ENCODE data around the gene HNRNPUL1. TPM values are rescaled to one million over a fixed set of nuclear protein-coding genes. Genes with fewer than 3 reads are reported as not detected.
A peak's percentile ranks its signal among the peaks of the same experiment; 100 is the strongest.
"Not testable (repeated sequence)": the region's sequence is repeated elsewhere in the genome, so short reads cannot be mapped to it uniquely, and the experiment has no call there.

The HNRNPUL1 gene
- polyA plus RNA-seq, 3 donors from 2014 or later, result 23.3 to 103 (median 48.8) TPM

DNA sequence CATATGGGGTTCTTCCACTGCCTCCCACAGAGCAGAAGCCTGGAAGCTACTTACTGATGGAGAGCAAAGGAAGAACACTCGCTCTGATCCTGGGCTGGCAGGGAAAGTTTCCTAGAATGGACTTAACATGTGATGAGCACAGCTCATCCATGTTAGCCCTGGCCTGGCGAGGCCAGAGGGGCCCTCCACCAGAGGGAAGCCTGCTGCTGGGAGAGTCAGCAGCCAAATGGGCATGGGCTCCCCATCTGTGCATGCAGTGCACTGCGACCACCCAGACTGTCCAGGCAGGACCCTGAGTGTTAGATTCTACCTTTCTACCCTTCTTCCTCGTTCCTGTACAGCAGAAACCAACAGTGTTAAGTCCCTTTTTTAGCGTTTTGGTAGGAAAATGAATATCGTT, 8.9 kb downstream of the HNRNPUL1 start:
- peak overlapping the region in 4 of 6 donors; percentile 24 to 47 (median 42) for H3K27ac Mint-ChIP-seq
- H3K4me1 Mint-ChIP-seq, result peaks cover 2 to 4% of the 10 kb centered on the region in 2 donors
- no peak overlapping the region for H3K4me3 Mint-ChIP-seq
- H3K27me3 Mint-ChIP-seq (ENCODE audit: low read depth in 3 of 3), result peaks cover 3 to 5% (median 4%) of the 10 kb centered on the region in 3 donors
- no peaks in the 10 kb centered on the region for H3K9me3 Mint-ChIP-seq
- peaks cover 25 to 59% (median 25%) of the 10 kb centered on the region in 3 donors for H3K36me3 Mint-ChIP-seq
- DNase-seq, result no peak

DNA sequence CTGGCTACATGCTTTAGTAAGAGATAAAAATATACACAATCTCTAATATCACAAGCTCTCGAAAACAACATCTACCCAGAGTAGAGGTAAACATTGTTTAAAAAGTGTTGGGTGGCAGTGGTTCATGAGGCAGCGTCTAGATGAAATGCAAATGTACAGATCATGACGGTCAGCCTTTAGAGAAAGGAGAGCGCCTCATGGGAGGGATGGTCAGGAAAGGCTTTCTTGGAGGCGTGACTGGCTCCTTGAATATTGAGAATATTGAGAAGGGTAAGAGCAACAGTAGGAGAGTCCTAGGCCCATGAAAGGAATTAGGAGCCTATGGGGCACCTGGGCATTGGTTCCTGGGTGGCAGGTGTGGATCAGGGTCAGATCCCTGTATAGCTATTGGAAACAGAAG, 10.6 kb downstream of the HNRNPUL1 start:
- Mint-ChIP-seq H3K27me3 (ENCODE audit: low read depth in 3 of 3) (peaks cover 3 to 5% (median 4%) of the 10 kb centered on the region in 3 donors), H3K4me3 (no peak overlapping the region), H3K4me1 (peaks cover 0 to 2% of the 10 kb centered on the region in 2 donors), H3K9me3 (no peaks in the 10 kb centered on the region), H3K36me3 (peaks cover 29 to 71% (median 36%) of the 10 kb centered on the region in 3 donors), H3K27ac (peak overlapping the region in 2 of 6 donors; percentile 8 to 44)
- DNase-seq, result no peak

- H3K36me3 Mint-ChIP-seq, result peaks cover 31 to 79% (median 50%) of the 10 kb centered on the region in 3 donors
- peak overlapping the region in 4 of 6 donors; percentile 5 to 79 (median 67) for H3K27ac Mint-ChIP-seq
These were observed 12.1 kb downstream of the HNRNPUL1 start for GRCh38 chr19:41276231-41276630.

GRCh38 chr19:41278478-41278877, 14.3 kb downstream of the HNRNPUL1 start:
- Mint-ChIP-seq H3K27me3 (ENCODE audit: low read depth in 3 of 3) (peaks cover 0 to 4% (median 3%) of the 10 kb centered on the region in 3 donors), H3K4me1 (peaks cover 0 to 2% of the 10 kb centered on the region in 2 donors), H3K36me3 (peaks cover 13 to 64% (median 47%) of the 10 kb centered on the region in 3 donors), H3K27ac (no peak overlapping the region), H3K9me3 (no peaks in the 10 kb centered on the region), H3K4me3 (no peak overlapping the region)
- no peak for DNase-seq

More at GRCh38 chr19:41276231-41276630, 12.1 kb downstream of the HNRNPUL1 start:
- peaks cover 0 to 2% of the 10 kb centered on the region in 2 donors for H3K4me1 Mint-ChIP-seq
- H3K4me3 Mint-ChIP-seq, result no peak overlapping the region
- no peaks in the 10 kb centered on the region for H3K9me3 Mint-ChIP-seq
- no peak for DNase-seq
- peaks cover 3 to 5% (median 4%) of the 10 kb centered on the region in 3 donors for H3K27me3 Mint-ChIP-seq (ENCODE audit: low read depth in 3 of 3)

DNA sequence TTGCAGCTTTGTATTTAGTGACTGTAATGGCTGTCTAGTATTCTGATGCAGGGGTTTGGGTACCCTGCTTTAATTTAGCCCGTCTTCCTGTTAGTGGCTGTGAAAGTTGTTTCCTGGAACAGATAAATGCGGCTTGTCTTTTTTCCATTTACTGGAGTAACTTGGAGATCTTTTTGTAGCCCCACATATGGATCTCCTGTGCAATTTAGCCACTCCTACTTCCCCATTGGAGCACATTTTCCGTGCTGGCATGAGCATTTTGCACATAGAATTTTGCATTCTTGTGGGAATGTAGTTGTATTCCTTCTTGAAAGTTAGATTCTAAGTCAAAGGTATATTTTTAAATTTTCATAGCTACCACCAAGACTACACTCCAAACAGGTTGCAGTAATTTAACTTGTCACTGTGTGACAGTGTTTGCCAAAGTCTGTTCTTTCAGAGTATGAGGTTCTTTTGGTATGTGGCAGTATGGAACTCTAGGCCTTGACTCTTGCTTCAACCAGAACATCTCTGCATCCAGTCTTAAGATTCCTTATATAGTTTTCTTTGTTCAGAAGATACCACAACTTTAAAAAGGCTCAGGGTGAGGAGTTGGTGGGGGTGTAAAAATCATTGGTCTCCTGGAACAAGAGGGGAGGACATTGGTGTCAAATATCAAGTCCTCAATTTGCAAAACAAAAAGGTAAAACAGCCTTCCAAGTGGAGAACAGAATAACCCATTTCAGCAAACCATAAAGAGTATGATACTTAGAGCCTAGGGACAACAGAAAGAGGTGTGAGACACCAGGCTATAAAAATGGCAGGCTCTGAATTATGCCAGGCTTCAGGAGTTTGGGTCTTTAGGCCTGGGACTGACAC, 24.7 kb downstream of the HNRNPUL1 start:
- DNase-seq, result no peak
- Mint-ChIP-seq H3K9me3 (no peaks in the 10 kb centered on the region), H3K27ac (peak overlapping the region; percentile 49 to 81 (median 64)), H3K27me3 (ENCODE audit: low read depth in 3 of 3) (peaks cover 0 to 9% (median 1%) of the 10 kb centered on the region in 3 donors), H3K36me3 (peaks cover 27 to 39% (median 30%) of the 10 kb centered on the region in 3 donors), H3K4me1 (peaks cover 9 to 11% of the 10 kb centered on the region in 2 donors), H3K4me3 (no peak overlapping the region)

- Mint-ChIP-seq H3K27ac (peak overlapping the region in 5 of 6 donors; percentile 28 to 66 (median 65)), H3K4me1 (peaks cover 9 to 15% of the 10 kb centered on the region in 2 donors), H3K36me3 (peaks cover 32 to 42% (median 33%) of the 10 kb centered on the region in 3 donors)
- not testable (repeated sequence) for DNase-seq; H3K9me3 Mint-ChIP-seq; H3K27me3 Mint-ChIP-seq (ENCODE audit: low read depth in 3 of 3); H3K4me3 Mint-ChIP-seq
These were observed 25.6 kb downstream of the HNRNPUL1 start for GRCh38 chr19:41289814-41290213.

GRCh38 chr19:41294393-41294792, 30.2 kb downstream of the HNRNPUL1 start:
- Mint-ChIP-seq H3K36me3 (peaks cover 30 to 54% (median 33%) of the 10 kb centered on the region in 3 donors), H3K4me1 (peaks cover 42 to 50% of the 10 kb centered on the region in 2 donors), H3K4me3 (peak overlapping the region in 1 of 5 donors; percentile 2), H3K27me3 (ENCODE audit: low read depth in 3 of 3) (peaks cover 3 to 17% (median 10%) of the 10 kb centered on the region in 3 donors), H3K9me3 (no peaks in the 10 kb centered on the region), H3K27ac (peak overlapping the region in 4 of 6 donors; percentile 21 to 77 (median 46))
- DNase-seq, result no peak

DNA sequence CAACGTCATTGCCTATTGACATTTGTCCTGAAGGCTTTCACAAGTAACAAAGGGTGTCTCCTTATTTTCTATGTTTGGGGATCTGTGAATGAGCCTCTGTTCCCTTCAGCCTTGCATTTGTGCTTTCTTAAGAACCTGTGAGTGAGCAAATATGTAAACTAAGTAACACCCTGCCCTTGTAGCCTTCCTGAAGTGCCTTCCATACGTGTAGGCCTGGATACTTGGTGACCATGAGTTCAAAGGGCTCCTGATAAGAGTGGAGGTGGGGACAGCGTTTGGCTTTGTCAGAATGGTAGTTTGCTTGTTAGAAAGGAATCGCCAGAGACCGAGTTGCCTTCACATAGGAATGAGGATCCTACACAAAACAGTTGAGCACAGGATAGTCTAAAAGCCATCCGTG, 31.3 kb downstream of the HNRNPUL1 start:
- no peak for DNase-seq
- peaks cover 28 to 60% (median 33%) of the 10 kb centered on the region in 3 donors for H3K36me3 Mint-ChIP-seq
- H3K27me3 Mint-ChIP-seq (ENCODE audit: low read depth in 3 of 3), result peaks cover 3 to 19% (median 15%) of the 10 kb centered on the region in 3 donors
- peaks cover 52 to 61% of the 10 kb centered on the region in 2 donors for H3K4me1 Mint-ChIP-seq
- H3K27ac Mint-ChIP-seq, result peak overlapping the region; percentile 77 to 100 (median 99)
- no peak overlapping the region for H3K4me3 Mint-ChIP-seq
- no peaks in the 10 kb centered on the region for H3K9me3 Mint-ChIP-seq

DNA sequence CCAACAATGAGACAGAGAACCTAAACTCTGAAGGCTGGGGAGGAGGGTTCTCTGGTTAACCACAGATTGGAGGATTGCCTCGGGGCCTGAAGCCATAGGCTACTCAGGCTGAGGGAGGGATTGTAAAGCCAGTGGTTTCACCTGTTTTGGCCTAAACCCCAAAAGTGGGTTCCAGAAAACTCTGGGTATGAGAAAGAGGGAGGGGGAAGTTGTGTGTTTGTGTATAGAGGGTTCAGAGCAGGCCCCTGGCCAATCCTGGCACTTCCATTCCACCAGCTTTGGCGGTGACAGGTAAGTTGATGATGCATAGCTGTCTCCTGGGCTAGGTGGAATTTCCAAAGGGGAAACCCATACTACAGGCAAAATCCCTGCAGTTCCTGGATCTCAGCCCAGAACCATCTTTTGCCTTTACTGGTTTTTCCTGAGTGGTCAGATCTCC, 32.3 kb downstream of the HNRNPUL1 start:
- Mint-ChIP-seq H3K4me3 (peak overlapping the region in 2 of 5 donors; percentile 25 to 61), H3K9me3 (no peaks in the 10 kb centered on the region), H3K27me3 (ENCODE audit: low read depth in 3 of 3) (peaks cover 3 to 17% (median 16%) of the 10 kb centered on the region in 3 donors), H3K36me3 (peaks cover 29 to 59% (median 30%) of the 10 kb centered on the region in 3 donors), H3K4me1 (peaks cover 62 to 71% of the 10 kb centered on the region in 2 donors), H3K27ac (peak overlapping the region; percentile 98 to 100 (median 100))
- DNase-seq, result no peak

- Mint-ChIP-seq H3K27ac (peak overlapping the region; percentile 98 to 100 (median 100)), H3K27me3 (ENCODE audit: low read depth in 3 of 3) (peaks cover 7 to 25% (median 22%) of the 10 kb centered on the region in 3 donors), H3K4me1 (peaks cover 75 to 84% of the 10 kb centered on the region in 2 donors), H3K4me3 (peak overlapping the region; percentile 23 to 62 (median 55)), H3K9me3 (no peaks in the 10 kb centered on the region), H3K36me3 (peaks cover 25 to 60% (median 34%) of the 10 kb centered on the region in 3 donors)
- DNase-seq, result peak; percentile 58 to 65 (median 62)
These were observed 33.6 kb downstream of the HNRNPUL1 start for GRCh38 chr19:41297628-41298347.

GRCh38 chr19:41298348-41298964, 34.3 kb downstream of the HNRNPUL1 start:
- H3K36me3 Mint-ChIP-seq, result peaks cover 21 to 61% (median 34%) of the 10 kb centered on the region in 3 donors
- H3K27ac Mint-ChIP-seq, result peak overlapping the region; percentile 98 to 100 (median 100)
- peak; percentile 76 to 79 (median 77) for DNase-seq
- peak overlapping the region; percentile 23 to 62 (median 55) for H3K4me3 Mint-ChIP-seq
- peaks cover 10 to 27% (median 25%) of the 10 kb centered on the region in 3 donors for H3K27me3 Mint-ChIP-seq (ENCODE audit: low read depth in 3 of 3)
- H3K4me1 Mint-ChIP-seq, result peaks cover 82 to 91% of the 10 kb centered on the region in 2 donors
- no peaks in the 10 kb centered on the region for H3K9me3 Mint-ChIP-seq

- Mint-ChIP-seq H3K27ac (peak overlapping the region; percentile 98 to 100 (median 100)), H3K4me1 (peaks cover 89 to 98% of the 10 kb centered on the region in 2 donors), H3K4me3 (peak overlapping the region; percentile 28 to 62 (median 55)), H3K9me3 (no peaks in the 10 kb centered on the region), H3K27me3 (ENCODE audit: low read depth in 3 of 3) (peaks cover 11 to 32% (median 30%) of the 10 kb centered on the region in 3 donors), H3K36me3 (peaks cover 24 to 59% (median 35%) of the 10 kb centered on the region in 3 donors)
- DNase-seq, result peak in 1 of 3 donors; percentile 24
These were observed 35.0 kb downstream of the HNRNPUL1 start for GRCh38 chr19:41299046-41299754.
